HL-60/S4 (cell line): ENCODE results near the gene ZBTB48.

Source experiments
- in situ Hi-C: fragments of 300-500 bp; cut with MboI; formaldehyde crosslinking; loops from 2 replicates; pipeline ENCODE4 v1.14.3; 2022; ENCODE audit warnings: low sequenced_read_pairs

ZBTB48 gene

GRCh38 chr1:6603915-6604558, 24.2 kb downstream of the ZBTB48 start:
- in situ Hi-C loops = no loop called here

DNA sequence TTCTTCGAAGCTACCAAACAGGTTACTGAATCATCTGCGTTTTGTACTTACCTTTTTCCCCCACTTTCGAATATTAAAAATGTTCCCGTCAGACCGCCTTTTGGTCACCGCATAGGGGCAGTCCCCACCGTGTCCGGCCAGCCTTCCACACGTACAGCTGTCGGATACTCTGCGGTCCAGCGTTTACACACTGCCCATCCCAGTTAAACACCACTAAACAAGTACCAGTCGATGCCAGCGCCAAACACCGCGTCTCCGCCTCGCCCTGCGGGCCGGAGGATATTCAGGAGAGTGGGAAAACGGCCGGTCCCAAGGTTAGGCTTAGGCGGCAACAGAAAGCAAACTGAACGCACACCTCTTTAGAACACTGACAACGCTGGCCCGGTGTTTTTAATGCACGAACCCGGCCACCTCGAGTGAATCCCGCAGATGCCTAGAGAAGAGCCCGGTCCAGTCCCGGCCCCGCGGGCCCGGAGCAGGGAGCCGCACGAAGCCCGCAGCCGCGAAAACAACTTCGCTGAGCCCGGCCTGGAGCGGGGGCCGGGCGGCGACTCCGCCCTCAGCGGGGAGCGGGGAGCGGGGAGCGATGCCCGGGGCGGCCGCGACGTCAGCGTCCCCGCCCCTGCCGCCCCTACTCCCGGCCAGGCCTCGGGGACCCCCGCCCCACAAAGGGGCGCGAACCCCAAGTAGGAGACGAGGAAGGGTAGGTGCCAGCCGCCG, 33.0 kb downstream of the ZBTB48 start:
- in situ Hi-C loops = no loop called here

- in situ Hi-C loops = no loop called here
Measured at GRCh38 chr1:6613361-6614018, 33.7 kb downstream of the ZBTB48 start, which contains the start of gene PHF13. TSS of gene PHF13 (plus strand) at chr1:6613731. CDS start at chr1:6614067, 336 bp downstream.

GRCh38 chr1:6614019-6614928, 34.5 kb downstream of the ZBTB48 start:
- in situ Hi-C loops = no loop called here

DNA sequence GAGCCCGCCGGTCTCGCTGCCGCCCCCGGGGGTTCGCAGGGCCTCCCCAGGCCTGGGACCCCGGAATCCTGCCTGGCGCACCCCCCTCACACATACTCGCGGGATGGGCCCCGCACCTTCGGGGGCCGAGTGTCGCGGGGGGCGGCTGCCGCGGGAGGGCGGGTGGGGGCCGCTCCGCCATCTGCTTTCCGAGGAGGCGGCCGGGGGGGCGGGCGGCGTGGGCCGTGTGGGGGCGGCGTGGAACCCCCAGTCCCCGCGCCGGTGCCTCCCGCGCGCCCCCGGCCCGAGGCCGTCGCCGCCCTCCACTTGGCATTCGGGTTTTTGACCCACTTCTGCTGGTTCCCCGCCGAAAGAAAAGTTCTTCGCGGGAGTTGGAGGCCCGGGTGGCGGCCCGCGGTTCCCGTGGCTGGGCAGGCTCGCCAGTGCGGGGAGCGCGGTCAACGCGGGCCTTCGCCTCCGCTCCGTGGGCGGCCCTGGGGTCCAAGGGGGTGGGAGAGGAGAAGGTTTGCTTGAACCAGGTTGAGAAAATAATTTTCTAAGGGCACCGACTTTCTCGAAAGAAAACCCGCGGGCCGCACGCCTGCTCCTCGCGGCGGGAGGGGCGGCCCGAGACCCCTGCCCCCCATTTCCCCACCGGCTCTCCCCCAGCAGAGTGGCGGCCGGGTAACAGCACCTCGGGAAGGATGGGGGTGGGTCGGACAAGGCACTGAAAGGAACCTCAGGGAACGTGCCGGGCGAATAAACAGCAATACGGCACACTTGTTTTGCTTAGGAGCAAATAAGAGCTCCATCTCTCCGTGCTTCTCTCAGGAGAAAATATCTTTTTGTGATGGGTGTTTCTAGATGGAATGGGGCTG, 35.4 kb downstream of the ZBTB48 start:
- in situ Hi-C loops = no loop called here

DNA sequence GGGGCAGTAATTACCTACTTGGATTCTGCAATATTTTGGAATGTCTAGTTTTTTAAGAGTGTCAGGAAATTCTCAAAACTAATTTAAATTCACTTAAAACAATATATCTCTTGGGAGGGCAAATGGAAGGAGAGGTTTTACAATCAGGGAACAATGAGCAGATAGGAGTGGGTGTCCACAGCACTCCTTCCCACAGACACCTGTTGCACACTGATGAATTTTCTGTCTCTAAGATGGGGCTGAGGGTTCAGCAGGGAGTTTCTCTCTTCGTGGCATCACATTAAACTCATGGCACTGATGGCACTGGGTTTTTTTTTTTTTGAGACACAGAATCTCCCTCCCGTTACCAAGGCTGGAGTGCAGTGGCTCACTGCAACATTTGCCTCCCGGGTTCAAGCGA, 39.3 kb downstream of the ZBTB48 start:
- in situ Hi-C loops = no loop called here

DNA sequence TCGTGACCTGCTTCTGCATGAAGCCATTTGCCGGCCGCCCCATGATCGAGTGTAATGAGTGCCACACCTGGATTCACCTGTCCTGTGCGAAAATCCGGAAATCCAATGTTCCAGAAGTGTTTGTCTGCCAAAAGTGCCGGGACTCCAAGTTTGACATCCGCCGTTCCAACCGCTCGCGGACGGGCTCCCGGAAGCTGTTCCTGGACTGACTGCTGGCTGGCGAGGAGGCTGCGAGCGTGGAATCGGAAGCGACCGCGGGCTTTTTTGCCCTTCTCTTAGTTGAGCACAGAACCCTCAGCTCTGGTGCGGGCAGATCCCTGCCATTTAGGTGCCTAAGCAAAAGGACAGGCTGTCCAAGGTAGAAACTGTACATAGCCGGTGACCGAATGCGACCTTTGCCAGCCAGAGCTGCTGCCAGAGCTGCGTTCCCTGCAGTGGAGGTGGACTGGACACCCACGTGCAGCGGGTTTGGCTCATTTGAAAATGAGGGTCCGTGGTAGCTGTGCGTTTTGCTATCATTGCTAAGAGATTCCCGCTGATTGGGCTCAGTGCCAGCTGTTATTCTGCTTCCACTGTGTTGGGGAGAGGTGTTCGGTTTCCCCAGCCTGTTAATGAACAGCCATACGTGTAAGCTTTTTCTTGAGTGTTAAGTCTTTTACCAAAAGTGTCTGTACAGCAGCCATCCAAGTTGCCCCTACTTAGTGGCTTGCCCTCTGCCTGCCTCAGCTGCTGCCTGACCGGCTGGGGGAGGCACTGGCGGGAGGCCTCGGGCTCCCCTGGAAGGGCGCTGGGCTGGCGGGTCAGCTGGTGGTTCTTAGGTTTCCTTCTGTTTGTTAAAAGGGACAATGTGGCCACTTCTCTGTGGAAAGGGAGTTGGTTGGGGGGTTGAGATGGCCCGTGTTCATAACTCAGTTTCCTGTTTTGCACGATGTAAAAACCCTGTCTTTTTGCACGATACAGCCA, 41.9 kb downstream of the ZBTB48 start:
- in situ Hi-C loops = no loop called here

GRCh38 chr1:6622396-6623152, 42.8 kb downstream of the ZBTB48 start:
- in situ Hi-C loops = no loop called here

GRCh38 chr1:6623269-6623965, 43.6 kb downstream of the ZBTB48 start:
- in situ Hi-C loops = no loop called here

DNA sequence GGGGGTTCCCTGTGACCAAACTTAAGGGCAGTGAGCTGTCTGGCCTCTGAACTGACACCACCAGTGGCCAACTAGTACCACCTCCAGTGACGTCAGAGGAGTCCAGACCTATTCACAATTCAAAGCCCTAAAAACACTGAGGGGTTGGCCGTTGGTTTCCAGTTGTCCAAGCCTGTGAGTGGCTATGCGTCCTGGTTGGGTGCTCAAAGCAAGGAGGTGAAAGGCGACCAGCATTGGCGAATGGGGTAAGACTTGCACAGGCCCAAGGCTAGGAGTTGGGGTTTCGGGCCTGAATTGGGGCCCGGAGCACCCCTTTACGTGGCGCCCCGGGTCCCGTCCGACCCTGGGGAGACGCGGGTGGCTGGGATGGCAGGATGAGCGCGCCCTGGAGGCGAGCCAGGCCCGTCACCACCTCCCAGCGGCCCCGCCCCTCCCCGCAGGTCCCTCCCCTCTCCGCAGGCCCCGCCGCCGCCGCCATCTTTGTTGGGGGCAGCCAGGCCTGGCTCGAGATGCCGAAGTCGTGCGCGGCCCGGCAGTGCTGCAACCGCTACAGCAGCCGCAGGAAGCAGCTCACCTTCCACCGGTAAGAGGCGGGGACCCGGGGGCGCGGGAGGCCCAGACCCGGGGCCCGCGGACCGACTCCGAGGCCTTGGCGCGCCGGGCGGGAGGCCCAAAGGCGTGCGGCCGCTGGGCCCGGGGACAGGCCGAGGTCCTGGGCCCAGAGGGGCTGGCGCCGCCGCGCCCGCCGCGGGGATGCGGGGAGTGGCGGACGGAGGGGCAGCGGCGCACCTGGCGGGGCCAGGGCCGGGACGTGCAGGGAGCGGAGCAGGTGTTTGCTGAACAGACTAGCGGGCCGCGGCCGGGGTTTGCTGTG, 45.2 kb downstream of the ZBTB48 start, which contains the start of gene THAP3:
Gene THAP3, plus strand, starts transcription at position 159 of the 874 bp plus-strand sequence. Its CDS starts 351 bp downstream, at position 510.
- in situ Hi-C loops = no loop called here

DNA sequence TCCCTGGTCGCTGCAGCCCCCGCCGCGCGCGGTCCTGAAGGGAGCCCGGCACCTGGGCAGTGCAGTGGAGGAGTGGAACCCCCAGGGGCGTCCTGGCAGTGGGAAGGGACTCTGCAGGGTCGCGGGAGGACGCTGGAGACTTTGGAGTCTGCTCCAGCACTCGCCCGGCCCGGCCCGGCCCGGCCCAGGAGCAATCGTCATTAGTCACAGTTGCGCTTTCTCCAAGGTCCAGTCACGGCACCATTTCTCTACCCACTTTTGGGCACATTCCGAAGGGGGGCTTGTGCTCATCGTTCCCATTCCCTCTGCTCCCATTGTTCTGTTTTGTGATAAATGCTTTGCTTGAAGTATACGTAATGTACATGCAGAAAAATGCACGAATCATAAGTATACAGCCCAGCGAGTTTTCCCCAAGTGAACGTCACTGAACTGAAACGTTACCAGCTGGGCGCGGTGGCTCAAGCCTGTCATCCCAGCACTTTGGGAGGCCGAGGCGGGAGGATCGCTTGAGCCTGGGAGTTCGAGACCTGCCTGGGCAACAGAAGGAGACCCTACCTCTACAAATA, 45.9 kb downstream of the ZBTB48 start:
- in situ Hi-C loops = no loop called here

- in situ Hi-C loops = no loop called here
Measured at GRCh38 chr1:6627031-6627430, 47.2 kb downstream of the ZBTB48 start.

DNA sequence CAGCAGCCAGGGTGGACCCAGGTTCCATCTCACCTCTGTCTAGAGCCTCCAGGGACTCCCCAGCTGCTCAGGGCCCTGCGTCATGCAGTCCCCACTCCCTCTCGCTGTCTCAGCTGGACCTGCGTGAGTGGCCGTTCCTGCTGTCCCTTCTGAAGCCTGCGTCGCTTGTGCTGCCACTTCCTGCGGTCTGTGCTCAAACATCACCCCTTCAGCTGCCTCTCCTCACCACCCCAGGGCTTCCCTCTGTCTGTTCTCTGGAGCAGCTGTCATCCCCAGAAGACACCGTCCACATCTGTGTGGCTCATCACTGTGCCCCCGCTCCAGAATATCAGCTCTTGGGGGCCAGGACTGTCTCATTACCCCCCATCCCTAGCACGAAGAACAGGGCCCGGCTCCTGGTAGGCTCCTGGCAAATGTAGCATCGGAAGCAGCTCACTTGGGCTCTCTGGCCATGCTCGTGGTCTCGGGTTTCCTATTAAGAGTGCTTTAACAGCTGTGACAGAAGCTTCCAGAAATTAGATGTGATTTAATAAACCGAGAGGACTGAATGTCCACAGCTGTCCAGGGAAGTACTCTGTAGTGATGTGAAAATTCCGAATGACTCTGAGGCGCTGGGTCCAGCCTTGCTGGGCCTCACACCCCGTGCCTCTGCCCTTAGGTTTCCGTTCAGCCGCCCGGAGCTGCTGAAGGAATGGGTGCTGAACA, 48.2 kb downstream of the ZBTB48 start:
- in situ Hi-C loops = no loop called here

DNA sequence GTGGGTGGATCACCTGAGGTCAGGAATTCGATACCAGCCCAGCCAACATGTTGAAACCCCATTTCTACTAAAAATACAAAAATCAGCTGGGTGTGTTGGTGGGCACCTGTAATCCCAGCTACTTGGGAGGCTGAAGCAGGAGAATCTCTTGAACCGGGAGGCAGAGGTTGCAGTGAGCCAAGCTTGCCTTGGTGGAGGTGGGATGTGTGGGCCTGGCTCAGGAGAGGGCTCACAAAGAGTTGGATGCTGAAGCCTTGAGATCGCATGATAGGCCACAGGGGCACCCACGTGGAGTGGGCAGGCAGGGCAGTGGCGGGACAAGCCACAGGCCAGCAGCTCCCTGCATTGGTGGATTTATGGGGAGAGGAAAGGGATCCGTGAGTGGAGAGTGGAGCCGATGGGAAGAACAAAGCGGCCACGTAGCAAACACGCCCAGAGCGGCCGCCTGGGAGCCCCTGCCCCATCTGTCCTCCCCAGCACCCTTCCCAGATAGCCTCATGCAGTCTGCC, 49.2 kb downstream of the ZBTB48 start:
- in situ Hi-C loops = no loop called here

DNA sequence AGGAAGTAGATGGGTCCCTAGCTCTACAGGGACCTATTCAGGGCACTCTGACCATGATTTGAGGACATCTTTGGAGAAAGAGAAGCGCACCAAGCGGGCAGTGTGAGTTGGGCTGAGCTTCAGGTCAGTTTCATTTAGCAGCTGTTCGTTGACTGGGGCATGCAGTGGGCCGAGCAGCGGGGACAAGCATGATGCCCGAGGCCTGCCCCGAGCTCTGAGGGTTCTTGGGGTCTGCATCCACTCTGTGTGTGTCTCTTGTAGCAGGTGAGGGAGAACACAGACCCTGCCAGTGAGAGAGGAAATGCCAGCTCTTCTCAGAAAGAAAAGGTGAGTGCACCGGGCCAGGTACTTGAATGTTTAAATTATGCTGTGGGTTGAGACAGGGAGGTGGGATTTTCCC, 50.2 kb downstream of the ZBTB48 start:
- in situ Hi-C loops = no loop called here
